Measurements from ENCODE around the gene ZNF423. TPM values are rescaled to one million over a fixed set of nuclear protein-coding genes. Genes with fewer than 3 reads are reported as not detected.

Gene ZNF423
- total RNA-seq, 1 donor from 2014 or later = 10.6 TPM

DNA sequence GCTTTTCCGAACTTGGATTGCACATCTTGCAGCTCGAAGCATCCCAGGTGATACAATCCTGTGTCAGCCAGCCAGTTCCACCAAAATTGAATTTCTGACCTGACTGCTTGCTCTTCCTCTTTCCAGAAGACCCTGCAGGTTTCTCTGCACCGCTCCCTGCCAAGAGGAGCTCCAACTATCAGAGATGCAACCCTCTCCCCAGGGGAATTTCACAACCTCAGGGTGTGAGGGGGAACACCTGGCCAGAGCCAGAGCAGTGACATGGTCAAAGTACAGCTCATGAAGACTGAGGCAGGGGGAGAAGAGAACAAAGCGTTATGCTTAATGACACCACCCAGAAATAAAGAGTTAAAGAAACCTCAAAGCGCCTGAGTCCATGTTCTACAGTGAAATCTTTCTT, 25.0 kb downstream of the ZNF423 start:
- H3K9ac ChIP-seq (ENCODE audit: low read length) = no peak overlapping the region
- no peaks in the 10 kb centered on the region for H3K36me3 Mint-ChIP-seq (ENCODE audit: low read depth, unreplicated experiment)
- no peaks in the 10 kb centered on the region for H3K36me3 ChIP-seq (ENCODE audit: insufficient read depth, low read length)
- H2AFZ ChIP-seq (ENCODE audit: low read depth, low read length) = no peak overlapping the region
- peaks cover 11% of the 10 kb centered on the region for H4K20me1 ChIP-seq (ENCODE audit: insufficient read depth, low read length)
- H3K4me1 Mint-ChIP-seq (ENCODE audit: low read depth, unreplicated experiment) = peaks cover 16% of the 10 kb centered on the region
- H3K4me3 Mint-ChIP-seq (ENCODE audit: unreplicated experiment) = no peak overlapping the region
- H3K27ac ChIP-seq (ENCODE audit: low read depth, low read length) = no peak overlapping the region
- no peak overlapping the region for H3K4me2 ChIP-seq (ENCODE audit: low read length)
- H3K27ac Mint-ChIP-seq (ENCODE audit: unreplicated experiment) = peak overlapping the region; percentile 53
- TF ChIP-seq EZH2 (IDR thresholded peaks at IDR 0.05; ENCODE audit: insufficient read depth, low read length) = no peak
- no peak overlapping the region for H3K4me3 ChIP-seq (ENCODE audit: insufficient read depth, low read depth, low read length)
- no peaks in the 10 kb centered on the region for H3K27me3 ChIP-seq (ENCODE audit: insufficient read depth, low read length)
- peaks cover 4% of the 10 kb centered on the region for H3K27me3 Mint-ChIP-seq (ENCODE audit: low read depth, unreplicated experiment)
- H3K4me1 ChIP-seq (ENCODE audit: insufficient read depth, low read length) = peaks cover 8% of the 10 kb centered on the region
- DNase-seq (ENCODE audit: low read depth) (no peak), FAIRE-seq (no peak)
- no peaks in the 10 kb centered on the region for H3K79me2 ChIP-seq (ENCODE audit: insufficient read depth, low read length)
- H3K9me3 Mint-ChIP-seq (ENCODE audit: unreplicated experiment) = no peaks in the 10 kb centered on the region
- no peaks in the 10 kb centered on the region for H3K9me3 ChIP-seq (ENCODE audit: insufficient read depth, low read depth, low read length)

- Histone ChIP-seq H4K20me1 (ENCODE audit: insufficient read depth, low read length) (peaks cover 16% of the 10 kb centered on the region), H3K4me2 (ENCODE audit: low read length) (no peak overlapping the region), H3K4me1 (ENCODE audit: insufficient read depth, low read length) (peaks cover 5% of the 10 kb centered on the region), H3K4me3 (ENCODE audit: insufficient read depth, low read depth, low read length) (no peak overlapping the region), H3K27ac (ENCODE audit: low read depth, low read length) (no peak overlapping the region), H2AFZ (ENCODE audit: low read depth, low read length) (no peak overlapping the region), H3K9ac (ENCODE audit: low read length) (no peak overlapping the region), H3K9me3 (ENCODE audit: insufficient read depth, low read depth, low read length) (no peaks in the 10 kb centered on the region), H3K27me3 (ENCODE audit: insufficient read depth, low read length) (no peaks in the 10 kb centered on the region), H3K79me2 (ENCODE audit: insufficient read depth, low read length) (no peaks in the 10 kb centered on the region), H3K36me3 (ENCODE audit: insufficient read depth, low read length) (no peaks in the 10 kb centered on the region)
- peaks cover 17% of the 10 kb centered on the region for H3K4me1 Mint-ChIP-seq (ENCODE audit: low read depth, unreplicated experiment)
- H3K9me3 Mint-ChIP-seq (ENCODE audit: unreplicated experiment) = no peaks in the 10 kb centered on the region
- no peak overlapping the region for H3K4me3 Mint-ChIP-seq (ENCODE audit: unreplicated experiment)
- no peak overlapping the region for H3K27ac Mint-ChIP-seq (ENCODE audit: unreplicated experiment)
- H3K36me3 Mint-ChIP-seq (ENCODE audit: low read depth, unreplicated experiment) = no peaks in the 10 kb centered on the region
- no peak for DNase-seq (ENCODE audit: low read depth)
- no peak for TF ChIP-seq EZH2 (IDR thresholded peaks at IDR 0.05; ENCODE audit: insufficient read depth, low read length)
- TF ChIP-seq CTCF (IDR thresholded peaks at IDR 0.05; ENCODE audit: insufficient read depth, low read depth, low read length) = no peak
- peaks cover 4% of the 10 kb centered on the region for H3K27me3 Mint-ChIP-seq (ENCODE audit: low read depth, unreplicated experiment)
- FAIRE-seq = no peak
Observed at GRCh38 chr16:49828533-49829267, 27.2 kb downstream of the ZNF423 start.

- no peak overlapping the region for H3K4me3 ChIP-seq (ENCODE audit: insufficient read depth, low read depth, low read length)
- H3K36me3 ChIP-seq (ENCODE audit: insufficient read depth, low read length) = no peaks in the 10 kb centered on the region
- H4K20me1 ChIP-seq (ENCODE audit: insufficient read depth, low read length) = peaks cover 16% of the 10 kb centered on the region
- H2AFZ ChIP-seq (ENCODE audit: low read depth, low read length) = no peak overlapping the region
- peaks cover 16% of the 10 kb centered on the region for H3K4me1 Mint-ChIP-seq (ENCODE audit: low read depth, unreplicated experiment)
- peak overlapping the region; percentile 12 for H3K4me2 ChIP-seq (ENCODE audit: low read length)
- no peak overlapping the region for H3K27ac Mint-ChIP-seq (ENCODE audit: unreplicated experiment)
- H3K9me3 ChIP-seq (ENCODE audit: insufficient read depth, low read depth, low read length) = no peaks in the 10 kb centered on the region
- H3K4me3 Mint-ChIP-seq (ENCODE audit: unreplicated experiment) = no peak overlapping the region
- no peaks in the 10 kb centered on the region for H3K9me3 Mint-ChIP-seq (ENCODE audit: unreplicated experiment)
- no peaks in the 10 kb centered on the region for H3K27me3 ChIP-seq (ENCODE audit: insufficient read depth, low read length)
- H3K79me2 ChIP-seq (ENCODE audit: insufficient read depth, low read length) = no peaks in the 10 kb centered on the region
- FAIRE-seq = no peak
- peaks cover 4% of the 10 kb centered on the region for H3K27me3 Mint-ChIP-seq (ENCODE audit: low read depth, unreplicated experiment)
- H3K9ac ChIP-seq (ENCODE audit: low read length) = no peak overlapping the region
- H3K27ac ChIP-seq (ENCODE audit: low read depth, low read length) = no peak overlapping the region
- TF ChIP-seq EZH2 (IDR thresholded peaks at IDR 0.05; ENCODE audit: insufficient read depth, low read length) (no peak), CTCF (IDR thresholded peaks at IDR 0.05; ENCODE audit: insufficient read depth, low read depth, low read length) (no peak)
- H3K4me1 ChIP-seq (ENCODE audit: insufficient read depth, low read length) = peaks cover 5% of the 10 kb centered on the region
- DNase-seq (ENCODE audit: low read depth) = peak; percentile 42
- H3K36me3 Mint-ChIP-seq (ENCODE audit: low read depth, unreplicated experiment) = no peaks in the 10 kb centered on the region
Observed at GRCh38 chr16:49827805-49828438, 28.0 kb downstream of the ZNF423 start.

All from astrocyte (in vitro differentiated cells and primary cell).